ENCODE measurements around the gene CNGA2.
A peak's percentile ranks its signal among the peaks of the same experiment; 100 is the strongest.

CNGA2 gene

DNA sequence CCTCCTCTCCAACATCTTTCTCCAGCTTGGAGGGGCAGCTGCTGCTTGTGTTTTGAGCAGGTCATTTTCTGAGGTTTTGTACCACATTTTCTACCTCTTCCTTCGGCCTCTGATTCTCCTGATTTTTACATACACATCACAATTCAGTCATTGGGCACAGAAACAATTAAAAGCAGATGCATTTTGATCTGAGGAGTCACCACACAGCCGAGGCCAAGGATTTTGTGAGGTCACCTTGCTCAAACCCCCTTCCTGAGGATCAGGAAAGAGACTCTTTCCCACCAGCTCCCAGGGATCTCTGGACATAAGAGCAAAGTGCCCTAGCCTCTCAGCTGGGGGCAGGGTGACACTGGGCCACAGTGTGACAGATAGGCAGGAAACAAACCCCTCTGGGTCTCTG lies 24.1 kb upstream of the CNGA2 start:
- in situ Hi-C loops (cut with MboI; ENCODE audit: low pct_unique_long_range_greater_than_20kb, low sequenced_read_pairs, unreplicated experiment): no loop called here
- no peak for DNase-seq (ENCODE audit: low spot score)
- TF ChIP-seq, protein P1, sequence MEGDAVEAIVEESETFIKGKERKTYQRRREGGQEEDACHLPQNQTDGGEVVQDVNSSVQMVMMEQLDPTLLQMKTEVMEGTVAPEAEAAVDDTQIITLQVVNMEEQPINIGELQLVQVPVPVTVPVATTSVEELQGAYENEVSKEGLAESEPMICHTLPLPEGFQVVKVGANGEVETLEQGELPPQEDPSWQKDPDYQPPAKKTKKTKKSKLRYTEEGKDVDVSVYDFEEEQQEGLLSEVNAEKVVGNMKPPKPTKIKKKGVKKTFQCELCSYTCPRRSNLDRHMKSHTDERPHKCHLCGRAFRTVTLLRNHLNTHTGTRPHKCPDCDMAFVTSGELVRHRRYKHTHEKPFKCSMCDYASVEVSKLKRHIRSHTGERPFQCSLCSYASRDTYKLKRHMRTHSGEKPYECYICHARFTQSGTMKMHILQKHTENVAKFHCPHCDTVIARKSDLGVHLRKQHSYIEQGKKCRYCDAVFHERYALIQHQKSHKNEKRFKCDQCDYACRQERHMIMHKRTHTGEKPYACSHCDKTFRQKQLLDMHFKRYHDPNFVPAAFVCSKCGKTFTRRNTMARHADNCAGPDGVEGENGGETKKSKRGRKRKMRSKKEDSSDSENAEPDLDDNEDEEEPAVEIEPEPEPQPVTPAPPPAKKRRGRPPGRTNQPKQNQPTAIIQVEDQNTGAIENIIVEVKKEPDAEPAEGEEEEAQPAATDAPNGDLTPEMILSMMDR (IDR thresholded peaks at IDR 0.05; ENCODE audit: extremely low read depth, insufficient read depth, missing control alignments): no peak

DNA sequence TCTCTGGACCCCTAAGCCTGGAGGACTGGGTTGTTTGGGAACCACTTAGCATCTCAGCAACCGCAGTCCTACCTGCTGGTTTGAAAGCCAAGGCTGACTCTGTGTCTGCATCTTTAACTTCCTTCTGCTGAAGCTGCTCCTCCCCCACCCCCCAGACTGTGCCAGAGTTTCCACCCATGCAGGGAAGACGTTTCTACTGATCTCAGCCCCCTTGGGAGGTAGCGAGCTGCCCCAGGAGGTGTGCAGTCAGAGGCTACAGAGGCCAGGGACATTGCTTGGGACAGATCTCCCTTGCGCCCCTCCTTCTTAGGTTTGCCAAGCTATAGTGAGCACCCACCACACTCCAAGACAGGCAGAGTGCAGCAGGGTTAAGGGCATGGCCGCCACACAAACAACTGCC lies 23.4 kb upstream of the CNGA2 start:
- DNase-seq (ENCODE audit: low spot score): no peak
- TF ChIP-seq, protein P1 (IDR thresholded peaks at IDR 0.05; ENCODE audit: extremely low read depth, insufficient read depth, missing control alignments): no peak
- in situ Hi-C loops (cut with MboI; ENCODE audit: low pct_unique_long_range_greater_than_20kb, low sequenced_read_pairs, unreplicated experiment): no loop called here

DNA sequence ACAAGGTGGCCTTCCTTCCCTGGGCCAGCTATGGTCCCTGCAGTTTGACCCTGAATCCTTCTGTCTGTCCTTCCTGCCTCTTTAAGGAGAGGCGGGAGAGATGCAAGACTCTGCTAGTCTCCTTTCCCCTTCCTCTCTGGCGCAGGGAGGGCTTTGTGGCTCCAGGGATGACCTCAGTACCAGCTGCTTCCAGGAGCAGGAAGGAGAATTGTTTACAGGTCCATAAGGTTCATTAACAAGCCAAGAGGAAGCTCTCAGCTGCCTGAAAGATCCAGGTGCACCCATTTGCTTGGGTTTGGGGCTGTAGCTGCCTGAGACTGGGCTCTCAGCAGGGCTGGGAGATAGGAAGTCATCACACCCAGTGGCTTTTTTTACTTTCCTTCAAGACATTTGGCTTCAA lies 22.8 kb upstream of the CNGA2 start:
- DNase-seq (ENCODE audit: low spot score): no peak
- TF ChIP-seq, protein P1 (IDR thresholded peaks at IDR 0.05; ENCODE audit: extremely low read depth, insufficient read depth, missing control alignments): no peak
- in situ Hi-C loops (cut with MboI; ENCODE audit: low pct_unique_long_range_greater_than_20kb, low sequenced_read_pairs, unreplicated experiment): no loop called here

DNA sequence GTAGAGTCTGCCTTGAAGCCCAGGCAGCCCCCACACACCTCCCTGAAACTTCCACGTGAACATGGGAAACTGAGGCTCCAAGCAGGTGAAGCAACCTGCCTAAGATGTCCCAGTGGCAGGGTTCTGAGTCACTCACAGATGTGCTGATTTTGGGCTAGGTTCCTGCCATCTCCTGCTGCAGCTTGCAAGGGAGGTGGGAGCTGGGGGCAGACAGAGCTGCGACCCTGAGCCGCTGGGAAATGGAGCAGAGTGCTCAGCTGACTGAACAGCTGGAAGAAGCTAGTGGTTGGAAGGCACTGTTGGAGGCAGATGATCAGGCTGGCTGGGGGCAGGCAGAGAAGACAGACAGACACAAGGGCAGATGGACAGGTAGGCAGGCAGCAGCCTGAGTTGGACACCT lies 22.3 kb upstream of the CNGA2 start:
- TF ChIP-seq, protein P1 (IDR thresholded peaks at IDR 0.05; ENCODE audit: extremely low read depth, insufficient read depth, missing control alignments): no peak
- in situ Hi-C loops (cut with MboI; ENCODE audit: low pct_unique_long_range_greater_than_20kb, low sequenced_read_pairs, unreplicated experiment): no loop called here
- DNase-seq (ENCODE audit: low spot score): no peak

DNA sequence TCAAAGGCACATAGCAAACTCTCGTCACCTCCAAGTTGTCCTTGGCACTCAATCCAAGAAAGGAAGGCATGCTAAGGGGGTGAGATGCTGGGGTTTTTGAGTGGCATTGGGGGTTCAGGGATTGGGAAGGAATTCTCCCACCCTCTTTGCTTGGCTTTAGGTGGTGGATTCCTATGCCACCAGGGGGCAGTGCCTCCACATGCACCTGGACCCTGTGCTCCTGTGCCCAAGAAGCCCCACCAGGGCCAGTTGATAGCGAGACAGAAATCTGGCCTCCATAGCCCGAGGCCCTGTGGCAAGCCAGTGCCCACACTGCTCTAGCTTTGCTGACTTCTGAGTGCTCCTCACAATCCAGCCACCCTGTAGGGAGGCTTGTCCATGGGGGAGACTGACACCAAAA lies 20.7 kb upstream of the CNGA2 start:
- TF ChIP-seq, protein P1 (IDR thresholded peaks at IDR 0.05; ENCODE audit: extremely low read depth, insufficient read depth, missing control alignments): peak; percentile 55
- DNase-seq (ENCODE audit: low spot score): peak; percentile 42
- in situ Hi-C loops (cut with MboI; ENCODE audit: low pct_unique_long_range_greater_than_20kb, low sequenced_read_pairs, unreplicated experiment): no loop called here

DNA sequence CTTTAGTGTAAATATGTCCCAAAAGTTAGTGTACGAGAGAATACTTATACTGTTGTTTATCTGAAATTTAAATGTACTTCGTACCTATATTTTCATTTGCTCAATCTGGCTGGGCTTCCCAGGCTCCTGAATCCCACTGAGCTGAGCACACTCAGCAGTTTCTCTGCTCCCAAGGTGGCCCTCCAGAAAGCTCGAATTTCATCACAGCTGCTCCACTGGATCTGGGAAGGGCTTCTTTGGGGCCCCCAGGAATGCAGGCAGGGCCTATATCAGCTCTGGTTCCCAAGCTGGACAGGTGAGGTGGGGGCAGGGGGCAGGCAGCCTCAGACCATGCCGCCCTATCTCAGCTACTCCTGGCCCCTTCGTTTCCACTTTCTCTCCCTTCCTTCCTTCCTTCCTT lies 20.2 kb upstream of the CNGA2 start:
- TF ChIP-seq, protein P1 (IDR thresholded peaks at IDR 0.05; ENCODE audit: extremely low read depth, insufficient read depth, missing control alignments): no peak
- in situ Hi-C loops (cut with MboI; ENCODE audit: low pct_unique_long_range_greater_than_20kb, low sequenced_read_pairs, unreplicated experiment): no loop called here
- no peak for DNase-seq (ENCODE audit: low spot score)

DNA sequence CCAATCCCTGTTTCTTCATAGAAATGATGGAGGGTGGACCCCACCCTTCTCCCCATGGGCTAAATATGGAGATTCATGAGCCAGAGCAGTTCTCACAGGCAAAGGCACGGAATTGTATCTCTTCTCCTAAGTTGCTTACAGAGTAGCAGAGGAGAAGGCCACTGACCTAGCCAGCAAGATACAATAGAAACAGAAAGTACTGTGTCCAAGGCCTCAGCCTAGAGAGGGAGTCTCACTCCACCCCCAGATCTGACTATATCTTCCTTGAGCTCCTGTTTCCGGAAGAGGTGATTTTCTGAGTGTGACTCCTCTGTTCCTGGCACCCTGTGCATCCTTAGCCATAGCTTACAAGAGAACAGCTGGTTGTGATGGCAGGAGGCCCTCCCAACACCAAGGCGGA lies 18.8 kb upstream of the CNGA2 start, which contains the start of gene FATE1:
Gene FATE1 (plus strand): TSS at position 284 of the 400 bp plus-strand sequence. CDS start 85 bp downstream, at position 369.
- in situ Hi-C loops (cut with MboI; ENCODE audit: low pct_unique_long_range_greater_than_20kb, low sequenced_read_pairs, unreplicated experiment): no loop called here
- TF ChIP-seq, protein P1 (IDR thresholded peaks at IDR 0.05; ENCODE audit: extremely low read depth, insufficient read depth, missing control alignments): no peak

More for the DNA sequence above, 18.8 kb upstream of the CNGA2 start, which contains the start of gene FATE1:
- DNase-seq (ENCODE audit: low spot score): no peak

Measured in GM13977 (cell line).